ENCODE data around the gene RMND5A.
A peak's percentile ranks its signal among the peaks of the same experiment; 100 is the strongest.
"Not testable (repeated sequence)": the region's sequence is repeated elsewhere in the genome, so short reads cannot be mapped to it uniquely, and the experiment has no call there.

Gene RMND5A

GRCh38 chr2:86719637-86720539 is at the start of gene RMND5A:
RMND5A (plus strand) TSS chr2:86720291; CDS start chr2:86720668, 377 bp downstream.
- peak; percentile 89 to 97 (median 93) for DNase-seq
- intact Hi-C loops (cut with DNase I): not testable (repeated sequence)

DNA sequence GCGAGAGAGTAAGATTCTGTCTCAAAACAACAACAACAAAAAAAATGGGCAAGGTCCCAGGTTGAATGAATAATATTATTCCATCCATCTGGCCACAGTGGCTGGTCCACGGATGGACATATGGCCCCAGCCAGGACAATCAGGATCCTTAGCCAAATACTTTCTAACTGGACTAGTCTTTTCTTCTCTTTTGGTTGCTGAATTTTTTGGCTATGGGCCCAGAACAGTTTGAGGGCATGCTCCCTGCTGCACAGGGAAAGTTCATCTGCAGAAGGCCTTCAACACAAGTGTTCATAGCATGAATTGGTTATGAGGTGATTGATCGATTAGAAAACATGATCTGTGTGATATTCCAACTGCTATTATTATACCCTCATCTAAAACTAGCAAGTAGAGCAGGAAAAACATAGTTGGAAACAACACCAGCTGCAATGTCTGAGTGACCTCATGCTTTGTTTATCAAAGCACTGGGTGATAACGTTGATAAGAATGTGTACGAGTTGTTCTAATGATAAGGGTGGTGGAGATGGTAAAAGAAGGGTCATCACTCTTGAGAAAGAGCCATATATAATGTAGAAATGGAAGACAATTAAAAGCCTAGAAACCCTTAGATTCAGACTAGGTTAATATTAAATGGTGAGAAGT is 48.6 kb upstream of the RMND5A start:
- DNase-seq: peak in 3 of 42 donors; percentile 11 to 26 (median 11)
- intact Hi-C loops (cut with DNase I): no loop called here

- DNase-seq: no peak
- intact Hi-C loops (cut with DNase I): no loop called here
Measured at GRCh38 chr2:86672027-86672545, 48.0 kb upstream of the RMND5A start.

DNA sequence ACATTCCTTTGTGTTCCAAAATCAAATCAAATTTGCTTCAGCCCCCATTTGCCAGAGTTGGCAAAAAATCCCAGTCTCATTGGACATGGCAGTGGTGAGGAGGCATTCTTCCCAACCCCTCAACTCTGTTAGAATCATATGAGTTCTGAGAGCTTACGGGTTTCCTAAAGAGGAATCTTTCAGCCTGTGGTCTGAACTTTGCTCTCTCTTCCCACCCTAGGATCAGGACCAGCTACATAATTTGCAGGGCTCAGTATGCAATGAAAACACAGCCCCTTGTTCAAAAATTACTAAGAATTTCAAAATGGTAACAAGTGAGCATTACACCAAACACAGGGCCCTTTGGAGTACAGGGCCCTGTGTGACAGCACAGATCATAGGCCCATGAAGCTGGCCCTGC is 47.1 kb upstream of the RMND5A start:
- DNase-seq: no peak
- intact Hi-C loops (cut with DNase I): no loop called here

- no peak for DNase-seq
- intact Hi-C loops (cut with DNase I): no loop called here
Measured at GRCh38 chr2:86673986-86674670, 46.0 kb upstream of the RMND5A start.

DNA sequence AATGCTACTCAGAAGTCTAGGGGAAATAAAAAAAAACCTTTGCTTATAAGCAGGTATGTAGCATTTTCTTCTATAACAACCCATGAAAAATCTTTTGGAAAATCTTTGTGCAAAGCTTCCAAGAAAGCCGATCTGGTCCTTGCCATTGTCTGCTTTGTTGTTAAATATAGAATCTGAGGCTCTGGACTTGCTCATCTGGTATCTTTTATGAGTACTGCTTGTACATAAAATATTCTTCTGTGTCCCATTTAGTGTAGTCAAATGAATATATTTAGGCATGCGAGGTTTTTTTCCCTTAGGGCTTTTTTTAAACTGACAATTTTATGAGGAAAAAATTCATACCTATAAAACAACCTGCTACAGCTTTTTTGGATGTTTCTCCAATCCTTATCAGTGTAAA is 45.0 kb upstream of the RMND5A start:
- intact Hi-C loops (cut with DNase I): no loop called here

GRCh38 chr2:86675511-86676015 is 44.5 kb upstream of the RMND5A start:
- no peak for DNase-seq
- intact Hi-C loops (cut with DNase I): no loop called here

More for the DNA sequence above, 45.0 kb upstream of the RMND5A start:
- DNase-seq: no peak

GRCh38 chr2:86677816-86678215 is 42.3 kb upstream of the RMND5A start:
- intact Hi-C loops (cut with DNase I): no loop called here
- no peak for DNase-seq

DNA sequence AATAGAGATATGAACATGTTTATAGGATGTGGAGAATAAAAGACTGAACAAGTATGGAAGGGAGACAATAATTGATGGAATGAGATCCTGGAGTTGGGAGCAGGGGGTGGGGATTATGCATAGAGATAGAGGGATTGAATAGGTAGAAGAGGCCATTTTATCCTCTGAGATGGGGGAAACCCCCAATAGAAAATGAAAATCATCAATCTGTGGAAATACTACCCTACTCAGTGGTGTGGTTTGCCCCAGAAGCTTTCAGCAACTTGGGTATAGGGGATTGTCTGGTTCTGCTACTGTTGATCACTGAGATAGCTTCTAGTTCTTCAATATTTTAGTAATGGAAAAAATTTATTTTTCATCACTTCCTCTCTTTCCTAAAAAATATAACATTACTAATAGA is 41.1 kb upstream of the RMND5A start:
- intact Hi-C loops (cut with DNase I): no loop called here
- DNase-seq: no peak

DNA sequence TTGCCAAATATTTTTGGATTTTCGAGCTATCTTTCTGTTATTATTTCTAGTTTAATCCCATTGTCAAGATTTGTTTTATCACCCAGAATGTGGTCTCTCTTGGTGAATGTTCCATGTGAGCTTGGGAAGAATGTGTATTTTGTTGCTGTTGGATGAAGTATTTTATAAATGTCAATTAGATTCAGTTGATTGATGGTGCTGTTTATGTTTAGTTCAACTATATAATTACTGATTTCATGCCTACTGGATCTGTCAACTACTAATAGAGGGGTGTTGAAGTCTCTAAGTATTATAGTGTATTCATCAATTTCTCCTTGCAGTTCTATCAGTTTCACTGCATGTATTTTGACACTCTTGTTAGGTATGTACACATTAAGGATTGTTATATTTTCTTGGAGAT is 34.7 kb upstream of the RMND5A start:
- intact Hi-C loops (cut with DNase I): no loop called here
- no peak for DNase-seq

DNA sequence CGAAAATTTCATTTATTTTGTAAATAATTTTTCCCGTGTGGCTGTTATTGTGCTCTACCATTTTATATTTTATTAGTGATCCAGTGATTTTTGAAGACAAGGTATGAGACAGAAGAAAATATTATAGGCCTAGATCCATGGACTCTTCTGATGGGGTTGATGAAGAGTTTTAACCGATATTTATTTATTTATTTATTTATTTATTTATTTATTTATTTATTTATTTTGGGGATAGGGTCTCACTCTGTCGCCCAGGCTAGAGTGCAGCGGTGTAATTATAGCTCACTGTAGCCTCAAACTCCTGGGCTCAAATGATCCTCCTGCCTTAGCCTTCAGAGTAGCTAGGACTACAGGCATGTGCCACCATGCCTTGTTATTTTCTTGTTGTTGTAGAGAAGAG is 33.6 kb upstream of the RMND5A start:
- intact Hi-C loops (cut with DNase I): no loop called here
- DNase-seq: no peak

GRCh38 chr2:86686905-86687304 is 33.2 kb upstream of the RMND5A start:
- intact Hi-C loops (cut with DNase I): no loop called here
- DNase-seq: peak in 13 of 42 donors; percentile 9 to 64 (median 39)

DNA sequence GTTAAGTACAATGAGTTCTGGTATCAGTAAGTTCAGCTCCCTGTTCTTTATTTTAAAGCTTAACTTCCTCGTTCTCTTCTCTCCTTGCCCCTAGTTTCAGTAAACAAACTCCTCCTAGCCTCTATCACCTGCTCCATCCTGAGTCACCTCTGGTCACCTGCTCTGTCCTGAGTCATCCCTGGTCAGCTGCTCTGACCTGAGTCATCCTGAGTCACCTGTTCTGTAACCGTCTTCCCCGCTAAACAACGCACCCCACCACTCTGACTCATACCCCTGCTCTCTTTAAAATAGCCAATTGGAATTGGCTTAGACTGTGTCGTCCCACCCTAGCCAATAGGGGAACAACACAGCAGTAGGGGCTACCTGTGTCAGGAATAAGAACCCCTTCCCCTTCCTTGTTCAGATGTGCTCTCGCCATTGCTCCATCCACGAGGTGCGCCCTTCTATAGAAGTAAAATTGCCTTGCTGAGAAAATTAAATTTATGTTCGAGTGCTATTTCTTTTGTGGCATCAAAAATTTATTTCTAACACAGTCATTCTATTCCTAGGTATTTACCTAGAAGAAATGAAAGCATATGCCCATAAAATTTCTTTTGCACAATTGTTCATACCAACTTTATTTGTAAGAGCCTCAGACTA is 24.9 kb upstream of the RMND5A start:
- intact Hi-C loops (cut with DNase I): no loop called here
- no peak for DNase-seq

DNA sequence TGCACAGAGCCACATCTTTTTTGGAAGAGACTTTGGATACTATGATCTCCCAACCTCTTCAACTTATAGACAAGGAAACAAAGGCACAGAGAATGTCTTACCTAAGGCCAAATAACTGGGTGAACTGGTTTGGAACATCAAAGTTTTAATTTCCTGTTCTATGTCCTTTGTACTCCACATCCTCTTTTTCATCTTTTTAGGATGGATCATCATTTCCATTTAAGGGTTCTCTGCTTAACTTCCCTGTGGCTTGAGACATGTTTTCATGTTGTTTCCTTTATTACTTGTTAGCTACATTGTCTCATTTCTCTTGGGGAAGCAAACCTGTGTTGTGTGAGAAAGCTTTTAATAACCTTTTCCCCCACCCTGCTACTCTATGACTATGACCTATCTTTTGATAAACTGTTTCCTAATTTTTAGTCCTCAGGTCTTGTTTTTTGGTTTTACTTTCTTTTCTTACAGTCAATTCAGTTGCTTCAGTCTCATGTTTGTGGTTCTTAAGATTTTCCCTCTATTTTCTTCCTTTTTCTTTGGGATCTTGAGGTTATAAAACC is 22.5 kb upstream of the RMND5A start:
- no peak for DNase-seq
- intact Hi-C loops (cut with DNase I): no loop called here

DNA sequence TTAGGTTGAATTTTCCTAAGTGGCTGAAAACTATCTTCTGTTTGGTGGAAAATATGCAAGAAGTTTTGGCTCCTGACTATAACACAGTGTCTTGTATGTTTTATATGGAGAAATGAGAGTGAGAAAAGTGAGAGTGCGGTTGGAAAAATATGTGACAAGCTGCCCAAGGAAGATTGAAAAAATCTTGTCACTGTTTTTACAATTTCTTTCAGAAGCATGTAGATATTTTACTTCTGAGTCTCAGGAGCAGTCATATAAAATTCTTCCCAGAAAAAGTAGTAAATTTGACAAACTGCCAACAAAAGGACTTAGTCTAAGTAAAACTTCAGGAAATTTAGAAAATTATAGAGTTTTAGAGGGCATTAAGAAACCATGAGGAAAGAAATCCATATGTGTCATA is 19.4 kb upstream of the RMND5A start:
- DNase-seq: no peak
- intact Hi-C loops (cut with DNase I): no loop called here

- peak in 38 of 42 donors; percentile 19 to 78 (median 48) for DNase-seq
- intact Hi-C loops (cut with DNase I): no loop called here
Measured at GRCh38 chr2:86703704-86704361, 16.3 kb upstream of the RMND5A start.

GRCh38 chr2:86704459-86704971 is 15.6 kb upstream of the RMND5A start:
- intact Hi-C loops (cut with DNase I): no loop called here
- peak in 2 of 42 donors; percentile 5 to 23 for DNase-seq

GRCh38 chr2:86706220-86706619 is 13.9 kb upstream of the RMND5A start:
- DNase-seq: no peak
- intact Hi-C loops (cut with DNase I): no loop called here

Data from head of caudate nucleus (tissue), 42 donors.